ENCODE measurements around the gene TMPRSS11B.
"Not testable (repeated sequence)": the region's sequence is repeated elsewhere in the genome, so short reads cannot be mapped to it uniquely, and the experiment has no call there.

The TMPRSS11B gene

GRCh38 chr4:68216501-68216900 is 29.0 kb downstream of the TMPRSS11B start:
- DNase-seq, result no peak

- DNase-seq, result no peak
These were observed 36.5 kb downstream of the TMPRSS11B start for GRCh38 chr4:68209003-68209402.

GRCh38 chr4:68194305-68194704 is 51.2 kb downstream of the TMPRSS11B start:
- DNase-seq, result not testable (repeated sequence)

GRCh38 chr4:68193194-68193593 is 52.3 kb downstream of the TMPRSS11B start:
- DNase-seq, result no peak

GRCh38 chr4:68187145-68187544 is 58.3 kb downstream of the TMPRSS11B start:
- DNase-seq, result no peak

- DNase-seq, result no peak
These were observed 60.6 kb downstream of the TMPRSS11B start for GRCh38 chr4:68184923-68185322.

- DNase-seq, result no peak
These were observed 62.1 kb downstream of the TMPRSS11B start for GRCh38 chr4:68183417-68183816.

- no peak for DNase-seq
These were observed 63.1 kb downstream of the TMPRSS11B start for GRCh38 chr4:68182382-68182820.

- DNase-seq, result no peak
These were observed 64.5 kb downstream of the TMPRSS11B start for GRCh38 chr4:68180849-68181526.

GRCh38 chr4:68176904-68177303 is 68.6 kb downstream of the TMPRSS11B start:
- no peak for DNase-seq

All from NCI-H2171 (cell line).